22Rv1 (cell line): ENCODE results near the gene LMCD1.

Experiments
- H3K27ac ChIP-seq: fragments of 450-650 bp; 2 replicates; pipeline ENCODE4 v1.5.1; 2017
- ZFX ChIP-seq: fragments of 450-650 bp; IDR thresholded peaks from 2 replicates; pipeline ENCODE4 v1.6.1; 2017; ENCODE audit warnings: antibody characterized with exemption, borderline replicate concordance
- TF ChIP-seq, protein P1 (sequence below): fragments of 450-650 bp; IDR thresholded peaks from 2 replicates; pipeline ENCODE4 v1.5.1; 2017; ENCODE audit warnings: mild to moderate bottlenecking

Gene LMCD1

DNA sequence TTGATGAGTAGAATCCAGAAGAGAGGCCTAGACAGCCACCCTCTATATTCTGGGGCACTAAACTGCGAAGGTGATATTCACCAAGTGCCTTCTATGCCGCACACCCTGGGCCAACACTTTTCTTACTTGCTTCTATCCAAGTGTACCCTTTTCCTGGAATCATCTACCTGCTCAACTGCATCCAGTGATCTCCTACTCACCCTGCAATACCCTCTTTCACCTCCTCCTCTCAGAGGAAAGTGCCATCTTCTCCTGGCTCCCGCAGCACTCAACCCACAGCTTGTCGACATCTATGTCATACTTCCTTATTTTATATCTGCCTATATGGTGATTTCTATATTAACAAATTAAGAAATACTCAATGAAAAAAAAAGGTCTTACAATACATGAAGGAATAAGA, 28.6 kb upstream of the LMCD1 start:
- H3K27ac ChIP-seq = no peak overlapping the region
- no peak for TF ChIP-seq ZFX
- TF ChIP-seq, protein P1, sequence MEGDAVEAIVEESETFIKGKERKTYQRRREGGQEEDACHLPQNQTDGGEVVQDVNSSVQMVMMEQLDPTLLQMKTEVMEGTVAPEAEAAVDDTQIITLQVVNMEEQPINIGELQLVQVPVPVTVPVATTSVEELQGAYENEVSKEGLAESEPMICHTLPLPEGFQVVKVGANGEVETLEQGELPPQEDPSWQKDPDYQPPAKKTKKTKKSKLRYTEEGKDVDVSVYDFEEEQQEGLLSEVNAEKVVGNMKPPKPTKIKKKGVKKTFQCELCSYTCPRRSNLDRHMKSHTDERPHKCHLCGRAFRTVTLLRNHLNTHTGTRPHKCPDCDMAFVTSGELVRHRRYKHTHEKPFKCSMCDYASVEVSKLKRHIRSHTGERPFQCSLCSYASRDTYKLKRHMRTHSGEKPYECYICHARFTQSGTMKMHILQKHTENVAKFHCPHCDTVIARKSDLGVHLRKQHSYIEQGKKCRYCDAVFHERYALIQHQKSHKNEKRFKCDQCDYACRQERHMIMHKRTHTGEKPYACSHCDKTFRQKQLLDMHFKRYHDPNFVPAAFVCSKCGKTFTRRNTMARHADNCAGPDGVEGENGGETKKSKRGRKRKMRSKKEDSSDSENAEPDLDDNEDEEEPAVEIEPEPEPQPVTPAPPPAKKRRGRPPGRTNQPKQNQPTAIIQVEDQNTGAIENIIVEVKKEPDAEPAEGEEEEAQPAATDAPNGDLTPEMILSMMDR = no peak

DNA sequence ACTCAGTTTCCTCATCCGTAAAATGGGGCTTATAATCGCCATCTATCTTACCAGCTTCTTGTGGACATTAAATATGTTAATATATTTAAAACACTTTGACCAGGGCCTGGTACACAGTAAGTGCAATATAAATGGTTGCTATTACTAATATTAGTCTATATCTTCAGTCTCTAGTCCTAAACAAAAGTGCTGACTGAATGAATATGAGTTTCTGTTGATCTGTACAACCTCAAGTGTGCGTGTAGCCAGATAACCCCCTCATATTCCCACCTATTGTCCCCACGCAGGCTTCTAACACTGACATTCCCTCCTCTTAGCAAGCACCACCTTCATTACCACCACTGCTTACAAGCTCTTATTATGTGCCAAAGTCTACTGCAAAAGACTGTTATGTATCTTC, 27.6 kb upstream of the LMCD1 start:
- TF ChIP-seq, protein P1 = no peak
- no peak for TF ChIP-seq ZFX
- no peak overlapping the region for H3K27ac ChIP-seq

DNA sequence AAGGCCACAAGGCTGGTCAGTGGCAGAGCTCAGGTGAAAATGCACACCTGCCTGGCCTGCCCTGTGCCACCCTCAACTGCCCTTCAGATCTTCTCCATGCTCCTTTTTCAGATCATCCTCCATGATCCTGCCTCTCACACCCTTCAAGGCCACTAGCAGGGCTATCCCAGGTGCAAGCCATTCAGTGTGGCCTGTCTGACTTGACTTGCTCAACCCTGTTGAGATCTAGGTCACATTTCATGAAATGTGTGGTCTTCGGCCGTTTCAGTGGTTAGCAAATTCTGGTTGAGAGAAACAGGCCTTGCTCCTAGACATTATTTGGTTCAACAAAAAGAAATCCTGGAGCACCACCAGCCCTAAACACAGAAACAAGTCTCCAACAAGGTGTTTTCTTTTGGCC, 26.6 kb upstream of the LMCD1 start:
- TF ChIP-seq ZFX = no peak
- TF ChIP-seq, protein P1 = no peak
- H3K27ac ChIP-seq = no peak overlapping the region

DNA sequence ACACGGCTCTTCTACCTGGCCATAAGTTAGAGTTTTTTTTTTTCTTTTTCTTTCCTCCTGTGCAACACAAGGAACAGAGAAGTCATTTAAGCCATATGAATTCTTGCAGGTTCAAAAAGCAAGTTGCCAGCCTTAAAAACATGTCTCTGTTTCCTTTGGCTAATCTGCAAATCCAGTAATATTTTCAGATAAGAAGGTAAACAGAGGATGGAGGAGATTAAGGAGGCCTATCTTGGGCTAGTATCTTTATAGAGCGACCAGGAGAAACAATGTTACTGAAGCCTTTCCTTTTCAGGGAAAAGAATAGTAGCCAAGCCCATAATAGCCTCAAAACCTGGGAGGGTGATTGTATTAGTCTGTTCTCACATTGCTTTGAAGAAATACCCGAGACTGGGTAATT, 20.9 kb upstream of the LMCD1 start:
- H3K27ac ChIP-seq = no peak overlapping the region
- TF ChIP-seq, protein P1 = no peak
- TF ChIP-seq ZFX = no peak

DNA sequence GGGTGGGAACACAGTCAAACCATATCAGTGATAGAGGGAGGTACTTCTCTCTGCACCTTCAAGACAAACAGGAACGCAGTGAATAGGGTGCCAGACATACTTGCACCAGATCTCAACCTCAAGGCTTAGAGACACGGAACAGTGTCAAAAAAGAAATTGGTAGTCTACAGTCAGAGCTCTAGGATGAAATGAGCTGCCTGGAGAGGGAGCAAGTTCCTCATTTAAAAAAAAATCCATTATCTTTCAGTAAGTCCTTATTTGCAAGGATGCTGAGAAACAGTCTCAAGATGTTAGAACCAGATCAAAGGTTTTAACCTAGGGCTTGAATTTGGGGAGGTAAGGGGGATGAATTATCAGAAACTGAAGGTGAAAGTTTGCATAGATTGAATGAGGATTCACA, 20.2 kb upstream of the LMCD1 start:
- TF ChIP-seq ZFX = no peak
- TF ChIP-seq, protein P1 = no peak
- H3K27ac ChIP-seq = no peak overlapping the region

DNA sequence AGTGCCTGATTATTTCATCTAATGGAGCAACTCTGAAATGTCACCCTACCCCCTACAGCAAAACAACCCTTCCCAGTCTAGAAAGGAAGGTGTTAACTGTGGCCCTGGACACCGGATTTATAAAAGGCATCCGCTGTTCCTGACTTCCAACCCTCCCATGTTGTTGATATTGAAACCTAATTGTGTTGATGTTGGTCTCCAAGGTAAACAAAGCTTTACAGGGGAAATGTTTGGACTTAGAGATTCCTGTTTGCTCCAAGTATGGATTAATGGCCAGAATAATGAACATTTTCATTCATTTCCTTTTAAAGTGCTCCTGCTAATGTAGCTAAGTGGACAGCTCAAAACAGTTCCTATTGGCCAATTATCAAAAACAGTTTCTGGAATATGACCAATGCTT, 19.4 kb upstream of the LMCD1 start:
- no peak overlapping the region for H3K27ac ChIP-seq
- TF ChIP-seq, protein P1 = no peak
- TF ChIP-seq ZFX = no peak

DNA sequence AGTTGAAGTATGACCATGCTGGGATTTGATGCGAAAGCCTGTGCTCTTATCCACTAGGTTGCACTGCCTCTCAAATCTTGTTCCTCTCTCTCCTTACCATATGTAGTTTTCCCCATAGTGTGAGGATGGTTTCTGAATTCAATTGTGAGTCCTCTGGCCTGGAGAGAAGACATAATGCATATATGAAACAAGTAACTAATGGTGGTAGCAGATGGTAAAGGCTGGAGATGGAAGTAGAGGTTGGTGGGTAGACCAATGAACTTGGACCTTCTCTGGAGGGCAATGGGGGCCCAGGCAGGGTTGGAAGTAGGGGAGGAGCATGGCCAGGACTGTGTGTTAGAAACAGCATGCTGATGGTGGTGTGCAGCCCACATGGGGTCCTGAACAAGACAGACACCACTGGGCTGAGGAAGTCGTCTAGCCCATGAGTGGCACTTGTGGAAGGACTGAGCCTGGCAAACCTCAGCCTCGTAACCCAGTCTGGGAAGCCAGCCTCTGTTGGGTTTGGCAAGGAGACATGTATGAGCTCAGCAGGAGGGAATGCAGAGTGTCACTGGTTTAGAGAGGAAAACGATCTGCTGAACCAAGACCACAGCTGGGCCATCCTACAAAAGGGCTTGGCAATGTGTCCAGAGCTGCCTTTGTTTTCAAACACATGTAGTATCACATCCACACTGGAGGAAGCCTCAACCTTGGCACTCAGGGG, 18.5 kb upstream of the LMCD1 start:
- TF ChIP-seq, protein P1 = no peak
- H3K27ac ChIP-seq = no peak overlapping the region
